Liver (tissue), 9 donors: ENCODE measurements around the gene CEP135. TPM values are rescaled to one million over a fixed set of nuclear protein-coding genes. Genes with fewer than 3 reads are reported as not detected.

Source experiments
- DNase-seq: peaks from one replicate; pipeline ENCODE4 v3.0.0-alpha.2; 2017; ENCODE audit warnings: low spot score
- H3K27ac ChIP-seq, 2 donors: one replicate each; pipeline ENCODE4 v1.7.0; 2013; ENCODE audit warnings: inconsistent platforms in 2 of 2, low read length in 2 of 2, control low read depth in 1 of 2, low read depth in 1 of 2, mild to moderate bottlenecking in 1 of 2
- H3K27me3 ChIP-seq, 4 donors: one replicate each; pipeline versions ENCODE4 v1.6.1 to v1.7.0; 2013; ENCODE audit warnings: low read length in 3 of 4, inconsistent platforms in 1 of 4, mild to moderate bottlenecking in 1 of 4, moderate library complexity in 1 of 4; ENCODE audit not compliant: control insufficient read depth in 4 of 4, insufficient read depth in 4 of 4
- H3K36me3 ChIP-seq, 4 donors: one replicate each; pipeline versions ENCODE4 v1.6.1 to v1.7.0; 2013; ENCODE audit warnings: low read length in 3 of 4, mild to moderate bottlenecking in 3 of 4, low read depth in 1 of 4, moderate library complexity in 1 of 4; ENCODE audit not compliant: control insufficient read depth in 4 of 4, insufficient read depth in 3 of 4
- H3K4me1 ChIP-seq, 4 donors: one replicate each; pipeline versions ENCODE4 v1.6.1 to v1.7.0; 2013; ENCODE audit warnings: low read length in 3 of 4, mild to moderate bottlenecking in 3 of 4, moderate library complexity in 1 of 4; ENCODE audit not compliant: control insufficient read depth in 4 of 4, insufficient read depth in 4 of 4
- H3K4me3 ChIP-seq, 3 donors: one replicate each; pipeline versions ENCODE4 v1.6.1 to v1.7.0; 2013; ENCODE audit warnings: low read length in 3 of 3, control low read depth in 1 of 3, low read depth in 1 of 3, mild to moderate bottlenecking in 1 of 3
- H3K9ac ChIP-seq, 2 donors: one replicate each; pipeline ENCODE4 v1.7.0; 2013; ENCODE audit warnings: low read length in 2 of 2, mild to moderate bottlenecking in 2 of 2, moderate library complexity in 2 of 2, control low read depth in 1 of 2, low read depth in 1 of 2
- H3K9me3 ChIP-seq, 4 donors: one replicate each; pipeline versions ENCODE4 v1.6.1 to v1.7.0; 2013; ENCODE audit warnings: low read length in 3 of 4; ENCODE audit not compliant: control insufficient read depth in 4 of 4
- ATF3 ChIP-seq: IDR thresholded peaks from 2 replicates; pipeline ENCODE4 v1.6.1; 2016; ENCODE audit warnings: antibody characterized with exemption
- CTCF ChIP-seq: fragments of 150-350 bp; IDR thresholded peaks from 2 replicates; pipeline ENCODE4 v1.5.1; 2017; ENCODE audit warnings: improper control_type of control experiment, low read depth, low read length; ENCODE audit not compliant: missing input control
- EGR1 ChIP-seq, 2 donors: IDR thresholded peaks; 2 replicates each; pipeline ENCODE4 v1.6.1; 2016 to 2018; ENCODE audit warnings: antibody characterized with exemption in 2 of 2, low read depth in 2 of 2
- FOXA1 ChIP-seq: IDR thresholded peaks from 2 replicates; pipeline ENCODE4 v1.6.1; 2016; ENCODE audit warnings: antibody characterized with exemption
- FOXA2 ChIP-seq: IDR thresholded peaks from 2 replicates; pipeline ENCODE4 v1.6.1; 2016; ENCODE audit warnings: antibody characterized with exemption
- GABPA ChIP-seq, 2 donors: IDR thresholded peaks in 1 of 2; conservative IDR thresholded peaks in 1 of 2; 2 replicates each; pipeline ENCODE4 v1.6.1; 2016; ENCODE audit warnings: antibody characterized with exemption in 2 of 2, mild to moderate bottlenecking in 1 of 2, moderate library complexity in 1 of 2
- HNF4A ChIP-seq, 2 donors: conservative IDR thresholded peaks; 2 replicates each; pipeline ENCODE4 v1.6.1; 2016; ENCODE audit warnings: antibody characterized with exemption in 2 of 2, mild to moderate bottlenecking in 2 of 2
- HNF4G ChIP-seq: IDR thresholded peaks from 2 replicates; pipeline ENCODE4 v1.6.1; 2016; ENCODE audit warnings: antibody characterized with exemption
- JUND ChIP-seq, 2 donors: IDR thresholded peaks; 2 replicates each; pipeline ENCODE4 v1.6.1; 2016; ENCODE audit warnings: antibody characterized with exemption in 2 of 2
- MAX ChIP-seq: IDR thresholded peaks from 2 replicates; pipeline ENCODE4 v1.6.1; 2016; ENCODE audit warnings: antibody characterized with exemption
- NR2F2 ChIP-seq: IDR thresholded peaks from 2 replicates; pipeline ENCODE4 v1.6.1; 2016; ENCODE audit warnings: antibody characterized with exemption
- RAD21 ChIP-seq, 2 donors: IDR thresholded peaks; 2 replicates each; pipeline ENCODE4 v1.6.1; 2016; ENCODE audit warnings: antibody characterized with exemption in 2 of 2, mild to moderate bottlenecking in 2 of 2
- REST ChIP-seq: IDR thresholded peaks from 2 replicates; pipeline ENCODE4 v1.6.1; 2016; ENCODE audit warnings: antibody characterized with exemption, mild to moderate bottlenecking
- RXRA ChIP-seq, 2 donors: IDR thresholded peaks; 2 replicates each; pipeline ENCODE4 v1.6.1; 2017 to 2018; ENCODE audit warnings: antibody characterized with exemption in 2 of 2, mild to moderate bottlenecking in 1 of 2
- SP1 ChIP-seq: IDR thresholded peaks from 2 replicates; pipeline ENCODE4 v1.6.1; 2018; ENCODE audit warnings: antibody characterized with exemption, mild to moderate bottlenecking
- TAF1 ChIP-seq: conservative IDR thresholded peaks from 2 replicates; pipeline ENCODE4 v1.6.1; 2016; ENCODE audit warnings: antibody characterized with exemption, mild to moderate bottlenecking
- YY1 ChIP-seq: IDR thresholded peaks from 2 replicates; pipeline ENCODE4 v1.6.1; 2016; ENCODE audit warnings: antibody characterized with exemption, mild to moderate bottlenecking
- ZBTB33 ChIP-seq: IDR thresholded peaks from 2 replicates; pipeline ENCODE4 v1.6.1; 2016; ENCODE audit warnings: antibody characterized with exemption
- WGBS: extraction: QIAGEN DNeasy Blood & Tissue Kit; methylation state at CpG from one replicate; pipeline ENCODE4 v1.1.7; 2013; 5-methylcytosine and 5-hydroxymethylcytosine counted together
- polyA plus RNA-seq, 2 donors: library from polyadenylated mRNA; stranded (reverse) in 1 of 2; unstranded in 1 of 2; fragments of 200-250 nt in 1 of 2; fragments of >200 nt in 1 of 2; fragmentation: Nextera tagmentation in 1 of 2; extraction: Ambion mirVana in 1 of 2; gene quantifications; one replicate each; pipeline versions ENCODE4 v1.2.1 to v1.2.3, GENCODE V29; 2013 to 2015
- total RNA-seq, 2 donors: library from RNA; depleted of rRNA; stranded (reverse); fragments of >200 nt; gene quantifications; one replicate each; pipeline ENCODE4 v1.2.3, GENCODE V29; 2014
- donor health status: healthy.
- donor health status: healthy.
- donor health status: healthy.
- donor health status: healthy.
- donor health status: healthy.

The CEP135 gene
- total and polyA plus RNA-seq, 4 donors = 0.47 to 9.8 (median 1.9) TPM

GRCh38 chr4:55902677-55903076, 46.1 kb upstream of the CEP135 start:
- Histone ChIP-seq H3K27ac (no peak overlapping the region), H3K4me1 (peaks cover 0 to 3% (median 0%) of the 10 kb centered on the region in 4 donors), H3K9ac (no peak overlapping the region), H3K9me3 (no peaks in the 10 kb centered on the region), H3K4me3 (no peak overlapping the region), H3K27me3 (no peaks in the 10 kb centered on the region), H3K36me3 (peaks cover 1 to 21% (median 15%) of the 10 kb centered on the region in 4 donors)
- 95% methylated on average over 4 of the region's 4 CpGs for WGBS
- DNase-seq = no peak
- no peak for TF ChIP-seq REST
- no peak for TF ChIP-seq FOXA1
- TF ChIP-seq RXRA (IDR thresholded peaks at IDR 0.05) = no peak
- no peak for TF ChIP-seq FOXA2
- no peak for TF ChIP-seq JUND (IDR thresholded peaks at IDR 0.05)
- TF ChIP-seq EGR1 (IDR thresholded peaks at IDR 0.05; ENCODE audit: low read depth in 2 of 2) = no peak
- no peak for TF ChIP-seq GABPA (IDR thresholded peaks at IDR 0.05 in 1 of 2, conservative IDR thresholded peaks at IDR 0.05 in 1 of 2)
- no peak for TF ChIP-seq MAX
- TF ChIP-seq HNF4G = no peak
- no peak for TF ChIP-seq RAD21 (IDR thresholded peaks at IDR 0.05)
- TF ChIP-seq CTCF = no peak
- no peak for TF ChIP-seq HNF4A (conservative IDR thresholded peaks at IDR 0.05)
- no peak for TF ChIP-seq ZBTB33
- TF ChIP-seq NR2F2 = no peak
- no peak for TF ChIP-seq ATF3
- TF ChIP-seq SP1 = no peak
- TF ChIP-seq YY1 = no peak
- TF ChIP-seq TAF1 = no peak
